ENCODE measurements around the gene CHMP5.

DNA sequence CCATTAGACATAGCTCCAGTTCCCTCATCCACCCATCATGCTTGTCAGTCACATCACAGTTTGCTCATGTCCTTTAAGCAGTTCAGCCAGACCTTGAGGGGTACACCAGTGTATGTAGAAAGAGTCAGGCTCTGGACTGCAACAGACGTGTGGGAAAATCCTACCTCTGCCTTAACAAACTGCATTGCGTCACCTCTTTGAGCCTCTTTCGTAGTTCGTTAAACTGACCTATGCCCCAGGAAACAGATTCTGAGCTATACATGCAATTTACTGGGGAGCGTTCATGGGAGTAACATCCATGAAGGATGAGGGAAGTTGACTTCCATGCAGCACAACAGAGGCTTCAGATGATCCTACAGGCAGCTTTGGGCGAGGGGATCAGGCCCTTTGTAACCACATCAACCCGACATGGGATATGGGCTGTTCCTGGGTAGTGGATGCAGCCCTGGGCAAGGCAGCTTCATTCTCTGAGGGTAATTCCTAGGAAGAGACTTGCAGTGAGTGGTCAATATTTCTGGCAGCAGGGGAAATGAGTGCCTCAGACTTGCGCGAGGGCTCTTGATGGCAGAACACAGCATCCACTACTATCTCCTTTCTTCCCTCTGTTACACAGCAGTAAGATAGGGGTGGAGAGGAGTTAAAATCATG, 20.6 kb upstream of the CHMP5 start:
- TF ChIP-seq, protein P1, sequence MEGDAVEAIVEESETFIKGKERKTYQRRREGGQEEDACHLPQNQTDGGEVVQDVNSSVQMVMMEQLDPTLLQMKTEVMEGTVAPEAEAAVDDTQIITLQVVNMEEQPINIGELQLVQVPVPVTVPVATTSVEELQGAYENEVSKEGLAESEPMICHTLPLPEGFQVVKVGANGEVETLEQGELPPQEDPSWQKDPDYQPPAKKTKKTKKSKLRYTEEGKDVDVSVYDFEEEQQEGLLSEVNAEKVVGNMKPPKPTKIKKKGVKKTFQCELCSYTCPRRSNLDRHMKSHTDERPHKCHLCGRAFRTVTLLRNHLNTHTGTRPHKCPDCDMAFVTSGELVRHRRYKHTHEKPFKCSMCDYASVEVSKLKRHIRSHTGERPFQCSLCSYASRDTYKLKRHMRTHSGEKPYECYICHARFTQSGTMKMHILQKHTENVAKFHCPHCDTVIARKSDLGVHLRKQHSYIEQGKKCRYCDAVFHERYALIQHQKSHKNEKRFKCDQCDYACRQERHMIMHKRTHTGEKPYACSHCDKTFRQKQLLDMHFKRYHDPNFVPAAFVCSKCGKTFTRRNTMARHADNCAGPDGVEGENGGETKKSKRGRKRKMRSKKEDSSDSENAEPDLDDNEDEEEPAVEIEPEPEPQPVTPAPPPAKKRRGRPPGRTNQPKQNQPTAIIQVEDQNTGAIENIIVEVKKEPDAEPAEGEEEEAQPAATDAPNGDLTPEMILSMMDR (IDR thresholded peaks at IDR 0.05): no peak
- TF ChIP-seq POLR2A (IDR thresholded peaks at IDR 0.05): no peak

Data from Peyer's patch (tissue), 4 donors.